Astrocyte of the cerebellum (primary cell): ENCODE measurements around the gene STRN3.
"Not testable (repeated sequence)": the region's sequence is repeated elsewhere in the genome, so short reads cannot be mapped to it uniquely, and the experiment has no call there.

ENCODE experiments used
- DNase-seq: peaks from one replicate; pipeline ENCODE4 v3.0.0-alpha.2; 2011; ENCODE audit warnings: low read depth
- H3K4me3 ChIP-seq: 2 replicates; pipeline ENCODE4 v1.5.1; 2011; ENCODE audit warnings: mild to moderate bottlenecking, low read depth, low read length, moderate library complexity
- CTCF ChIP-seq: IDR thresholded peaks from 2 replicates; pipeline ENCODE4 v1.5.1; 2012; ENCODE audit warnings: low read length, low read depth, moderate library complexity, mild to moderate bottlenecking; ENCODE audit errors: missing control alignments
- in situ Hi-C: cut with HindIII; loops from 2 replicates; pipeline ENCODE4 v1.10.0; 2017; ENCODE audit warnings: low sequenced_read_pairs

The STRN3 gene

GRCh38 chr14:30972882-30973582 is 53.1 kb downstream of the STRN3 start:
- in situ Hi-C loops: no loop called here
- H3K4me3 ChIP-seq: no peak overlapping the region
- TF ChIP-seq CTCF: no peak
- DNase-seq: no peak

DNA sequence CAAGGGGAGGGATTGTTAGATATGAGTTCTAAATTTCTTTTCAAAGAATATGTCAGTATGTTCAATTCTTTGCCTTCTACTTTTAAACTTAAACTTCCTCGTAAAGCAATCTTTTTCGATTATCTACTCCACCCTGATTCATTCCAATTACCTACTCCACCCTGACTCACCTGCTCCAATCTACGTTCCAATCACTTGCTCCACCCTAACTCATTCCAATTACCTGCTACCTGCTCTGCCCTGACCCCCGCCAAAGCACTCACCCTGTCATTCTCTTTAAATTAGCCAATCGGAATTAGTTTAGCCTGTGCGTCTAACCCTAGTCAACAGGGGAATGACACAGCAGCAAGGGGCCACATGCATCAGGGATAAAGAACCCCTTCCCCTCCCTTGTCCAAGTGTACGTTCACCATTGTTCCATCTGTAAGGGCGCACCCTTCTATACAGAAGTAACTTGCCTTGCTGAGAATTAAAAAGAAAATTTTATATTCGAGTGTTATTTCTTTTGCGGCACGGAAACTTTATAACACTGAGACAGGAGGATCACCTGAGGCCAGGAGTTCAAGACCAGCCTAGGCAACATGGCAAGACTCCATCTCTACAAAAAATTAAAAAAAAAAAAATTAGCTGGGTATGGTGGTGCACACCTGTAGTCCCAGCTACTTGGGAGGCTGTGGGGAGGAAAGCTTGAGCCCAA is 54.0 kb downstream of the STRN3 start:
- H3K4me3 ChIP-seq, DNase-seq, in situ Hi-C loops: not testable (repeated sequence)

DNA sequence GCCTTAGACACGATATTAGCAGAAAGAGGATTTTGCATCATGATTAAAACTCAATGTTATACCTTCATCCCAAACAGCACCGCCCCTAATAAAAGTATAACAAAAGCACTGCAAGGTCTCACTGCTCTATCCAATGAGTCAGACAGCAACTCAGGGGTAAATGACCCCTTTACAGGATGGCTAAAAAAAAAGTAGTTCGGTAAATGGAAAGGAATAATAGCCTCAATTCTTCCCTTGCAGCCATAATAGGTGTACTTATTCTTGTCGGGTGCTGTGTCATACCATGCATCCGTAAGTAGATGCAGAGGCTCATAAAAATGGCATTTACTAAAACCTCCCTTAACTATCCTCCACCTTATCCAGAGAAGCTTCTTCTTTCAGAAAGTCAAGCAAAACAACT is 54.6 kb downstream of the STRN3 start:
- no peak for DNase-seq
- H3K4me3 ChIP-seq: no peak overlapping the region
- in situ Hi-C loops: no loop called here

GRCh38 chr14:30969796-30970195 is 56.4 kb downstream of the STRN3 start:
- H3K4me3 ChIP-seq, in situ Hi-C loops, DNase-seq: not testable (repeated sequence)

More for the DNA sequence above, 54.6 kb downstream of the STRN3 start:
- TF ChIP-seq CTCF: no peak

DNA sequence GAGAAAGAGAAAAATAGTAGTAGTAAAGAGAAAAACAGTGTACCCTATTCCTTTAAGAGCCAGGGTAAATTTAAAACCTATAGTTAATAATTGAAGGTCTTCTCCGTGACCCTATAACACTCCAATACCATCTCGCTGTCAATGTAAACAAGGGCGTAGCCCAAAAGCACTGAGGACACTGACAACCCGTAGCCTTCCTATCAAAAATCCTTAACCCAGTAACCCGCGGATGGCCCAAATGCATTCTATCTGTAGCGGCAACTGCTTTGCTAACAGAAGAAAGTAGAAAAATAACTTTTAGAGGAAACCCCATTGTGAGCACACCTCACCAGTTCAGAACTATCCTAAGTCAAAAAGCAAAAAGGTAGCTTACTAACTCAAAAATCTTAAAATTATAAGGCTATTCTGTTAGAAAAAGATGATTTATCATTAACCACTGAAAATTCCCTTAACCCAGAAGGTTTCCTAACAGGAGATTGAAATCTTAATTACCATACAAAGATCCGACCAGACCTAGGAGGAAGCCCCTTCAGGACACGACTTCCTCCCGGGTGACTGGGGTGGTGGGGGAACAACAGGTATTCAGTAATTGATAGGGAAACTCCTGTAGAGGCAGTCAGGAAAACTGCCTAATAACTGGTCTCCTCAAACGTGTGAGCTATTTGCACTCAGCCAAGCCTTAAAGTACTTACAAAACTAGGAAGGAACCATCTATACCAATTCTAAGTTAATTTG is 58.6 kb downstream of the STRN3 start:
- H3K4me3 ChIP-seq, DNase-seq, in situ Hi-C loops: not testable (repeated sequence)

DNA sequence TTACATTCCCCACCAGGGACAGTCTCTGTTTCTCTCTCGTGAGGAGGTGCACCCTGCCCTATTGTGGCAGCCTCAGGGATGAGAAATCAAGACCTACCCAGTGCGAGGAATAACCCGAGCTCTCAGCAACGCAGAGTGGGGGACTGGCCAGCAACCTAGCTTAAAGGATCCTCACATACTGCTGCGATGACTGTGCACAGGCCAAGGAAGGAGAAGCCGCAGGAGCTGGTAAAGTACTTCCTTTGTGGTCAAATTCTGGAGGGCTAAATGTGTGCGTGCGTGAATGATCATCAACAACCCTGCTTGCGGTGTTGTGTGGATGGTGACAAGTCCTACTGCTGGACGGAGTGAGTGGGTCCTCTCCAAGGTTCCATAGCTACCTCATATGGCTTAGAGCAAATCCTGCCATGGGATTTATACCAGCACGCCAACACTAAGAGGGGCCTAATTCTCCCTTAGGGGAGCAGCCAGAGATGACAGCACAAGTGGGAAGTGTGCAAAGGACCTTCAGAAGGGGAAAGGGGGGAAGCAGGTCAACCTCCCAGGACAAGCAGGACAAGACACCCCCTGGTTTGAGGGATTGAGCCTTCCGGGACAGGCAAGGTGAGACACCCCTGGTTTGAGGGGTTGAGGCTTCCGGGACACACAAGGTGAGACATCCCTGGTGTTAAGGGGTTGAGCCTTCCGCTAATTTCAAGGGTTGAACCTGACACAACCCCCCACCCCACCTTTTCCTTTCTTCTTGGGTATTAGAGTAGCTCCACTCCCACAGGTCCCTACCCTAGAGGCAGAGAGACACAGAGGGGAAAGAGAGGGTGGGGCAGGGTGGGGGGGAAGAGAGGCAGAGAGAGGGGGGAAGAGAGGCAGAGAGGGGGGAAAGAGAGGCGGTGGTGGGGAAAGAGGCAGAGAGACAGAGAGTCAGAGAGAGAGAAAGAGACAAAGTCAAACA is 59.5 kb downstream of the STRN3 start:
- no peak overlapping the region for H3K4me3 ChIP-seq
- TF ChIP-seq CTCF: no peak
- in situ Hi-C loops: no loop called here
- no peak for DNase-seq

DNA sequence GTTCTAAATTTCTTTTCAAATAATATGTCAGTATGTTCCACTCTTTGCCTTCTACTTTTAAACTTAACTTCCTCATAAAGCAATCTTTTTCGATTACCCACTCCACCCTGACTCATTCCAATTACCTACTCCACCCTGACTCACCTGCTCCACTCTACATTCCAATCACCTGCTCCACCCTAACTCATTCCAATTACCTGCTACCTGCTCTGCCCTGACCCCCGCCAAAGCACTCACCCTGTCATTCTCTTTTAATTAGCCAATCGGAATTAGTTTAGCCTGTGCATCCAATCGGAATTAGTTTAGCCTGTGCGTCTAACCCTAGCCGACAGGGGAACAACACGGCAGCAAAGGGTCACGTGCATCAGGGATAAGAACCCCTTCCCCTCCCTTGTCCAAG is 60.3 kb downstream of the STRN3 start:
- DNase-seq, H3K4me3 ChIP-seq, in situ Hi-C loops: not testable (repeated sequence)

DNA sequence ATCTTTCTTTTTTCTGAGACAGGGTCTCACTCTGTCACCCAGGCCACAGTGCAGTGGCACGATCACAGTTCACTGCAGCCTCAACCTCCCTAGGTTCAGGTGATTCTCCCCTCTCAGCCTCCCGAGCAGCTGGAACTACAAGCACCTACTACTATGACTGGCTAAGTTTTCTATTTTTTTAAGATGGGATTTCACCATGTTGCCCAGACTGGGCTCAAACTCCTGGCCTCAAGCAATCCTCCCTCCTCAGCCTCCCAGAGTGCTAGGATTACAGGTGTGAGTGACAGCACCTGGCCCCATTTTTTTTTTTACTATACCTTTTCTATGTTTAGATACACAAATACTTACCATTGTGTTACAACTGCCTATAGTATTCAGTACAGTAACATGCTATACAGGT is 63.6 kb downstream of the STRN3 start:
- H3K4me3 ChIP-seq, DNase-seq: not testable (repeated sequence)

More for the DNA sequence above, 63.6 kb downstream of the STRN3 start:
- in situ Hi-C loops: not testable (repeated sequence)
